DMS 273 treated with DMSO at 0.1 percent for 48 hours (cell line): Measurements from ENCODE around the gene UBE2L5.

Experiments used
- DNase-seq: peaks from one replicate; lab custom pipeline; 2025; lab: John Stamatoyannopoulos, UW

UBE2L5 gene

DNA sequence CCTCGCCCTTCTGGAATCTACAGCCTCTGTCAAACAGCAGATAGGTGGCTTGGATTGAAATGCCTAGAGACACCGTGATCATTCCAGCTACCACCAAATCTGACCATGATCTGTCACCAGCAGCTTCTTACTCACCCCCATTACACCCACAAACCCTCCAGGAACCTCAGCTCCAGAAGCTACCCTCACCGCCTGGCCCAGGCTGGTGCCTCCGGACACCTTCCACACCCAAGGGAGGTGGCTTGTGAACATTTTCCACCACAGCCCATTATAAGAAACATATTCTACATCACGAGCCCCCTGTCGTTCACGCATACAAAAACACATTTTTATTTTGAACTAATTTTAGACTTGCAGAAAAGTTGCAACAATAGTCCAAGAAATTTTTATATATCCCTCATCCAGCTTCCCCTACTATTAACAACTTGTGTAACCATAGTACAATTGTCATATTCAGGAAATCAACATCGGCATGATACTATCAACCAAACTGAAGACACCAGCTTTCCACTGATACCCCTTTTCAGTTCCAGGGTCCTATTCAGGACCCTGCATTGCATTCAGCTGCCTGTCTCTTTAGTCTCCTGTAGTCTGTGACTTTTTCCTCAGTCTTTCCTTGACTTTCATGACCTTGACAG, 15.4 kb upstream of the UBE2L5 start:
- DNase-seq: no peak

GRCh38 chr13:30408319-30409101, 13.8 kb upstream of the UBE2L5 start:
- DNase-seq: no peak

DNA sequence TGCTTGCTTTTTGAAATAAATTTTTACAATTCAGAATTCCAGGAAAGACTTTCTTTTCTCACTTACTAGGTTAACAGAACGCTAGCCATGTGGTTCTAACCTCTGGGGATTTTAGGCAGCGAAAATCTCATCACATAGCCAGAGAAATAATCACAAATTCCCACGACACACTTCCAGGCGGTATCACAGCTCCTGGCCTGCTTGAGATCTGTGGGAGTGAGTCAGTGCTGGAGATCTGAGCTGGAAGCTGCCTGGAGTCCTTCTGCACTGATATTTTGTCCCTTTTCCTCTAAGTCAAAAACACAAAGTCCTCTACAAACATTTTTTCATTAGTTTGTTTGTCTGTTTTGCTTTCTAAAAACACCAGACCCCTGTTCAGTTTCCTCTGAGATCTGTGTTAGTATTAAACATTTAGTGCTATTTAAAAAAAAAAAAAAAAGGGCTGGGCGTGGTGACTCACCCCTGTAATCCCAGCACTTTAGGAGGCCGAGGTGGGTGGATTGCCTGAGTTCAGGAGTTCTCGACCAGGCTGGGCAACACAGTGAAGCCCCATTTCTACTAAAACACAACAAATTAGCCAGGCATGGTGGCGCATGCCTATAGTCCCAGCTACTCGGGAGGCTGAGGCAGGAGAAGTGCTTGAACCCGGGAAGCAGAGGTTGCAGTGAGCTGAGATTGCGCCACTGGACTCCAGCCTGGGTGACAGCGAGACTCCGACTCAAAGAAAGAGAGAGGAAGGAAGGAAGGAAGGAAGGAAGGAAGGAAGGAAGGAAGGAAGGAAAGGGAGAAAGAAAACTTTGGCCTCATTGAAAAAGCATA, 12.2 kb upstream of the UBE2L5 start:
- DNase-seq: no peak

DNA sequence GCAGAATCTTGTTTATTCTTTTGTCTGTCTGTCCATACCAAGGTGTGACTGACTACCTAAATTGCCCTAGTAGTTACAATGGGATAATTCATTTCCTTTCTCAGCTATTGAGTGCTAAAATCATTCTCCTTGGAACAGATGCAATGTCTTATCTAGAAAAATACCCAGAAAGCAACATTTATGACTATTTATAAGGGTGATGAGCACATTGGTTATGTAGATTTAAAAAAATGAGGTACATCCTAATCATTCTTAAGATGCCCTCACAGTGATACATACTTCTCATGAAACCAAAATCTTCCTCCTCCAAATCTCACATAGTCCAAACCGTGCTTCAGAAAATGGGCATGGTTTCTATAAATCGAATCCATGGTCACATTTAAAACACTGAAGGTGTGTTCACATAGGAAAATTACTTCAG, 11.6 kb upstream of the UBE2L5 start:
- DNase-seq: no peak

GRCh38 chr13:30412346-30412745, 9.9 kb upstream of the UBE2L5 start:
- DNase-seq: no peak

DNA sequence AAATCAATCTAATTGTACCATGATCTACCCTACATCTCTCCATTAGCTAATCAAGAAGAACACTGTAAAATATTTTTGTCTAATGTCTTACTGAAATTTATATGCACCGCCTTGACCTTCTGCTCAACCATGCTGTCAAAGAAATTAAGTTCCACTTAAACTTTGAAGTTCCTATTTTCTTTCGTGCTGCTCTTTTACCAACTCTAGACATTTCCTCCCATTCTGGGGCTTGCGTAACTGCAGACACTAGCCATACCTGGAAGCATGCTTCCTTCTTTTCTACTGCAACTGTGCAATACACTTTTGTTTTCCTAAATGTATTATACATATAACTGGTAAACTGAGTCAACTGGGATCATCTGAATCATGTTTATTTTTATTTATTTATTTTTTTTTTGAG, 8.5 kb upstream of the UBE2L5 start:
- DNase-seq: no peak

- DNase-seq: no peak
Observed at GRCh38 chr13:30415430-30416030, 6.8 kb upstream of the UBE2L5 start.

DNA sequence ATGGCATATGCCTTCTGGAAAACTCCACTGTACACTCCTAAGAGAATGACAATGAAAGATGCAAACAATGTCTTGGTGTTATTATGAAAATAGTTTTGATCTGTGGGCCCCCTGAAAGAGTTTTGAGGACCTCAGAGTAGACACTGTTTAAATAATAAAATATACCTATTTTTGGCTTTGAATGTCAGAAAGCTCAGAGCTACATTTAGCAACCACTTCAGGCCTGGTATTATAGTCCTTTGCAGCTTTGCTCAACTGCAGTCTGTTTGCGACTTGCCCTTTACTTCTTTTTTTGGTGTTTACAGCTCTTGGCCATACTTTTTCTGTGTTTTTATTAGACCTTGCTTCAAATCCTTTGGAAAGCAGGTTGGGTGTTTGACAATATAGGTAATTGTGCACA, 5.8 kb upstream of the UBE2L5 start:
- DNase-seq: no peak

DNA sequence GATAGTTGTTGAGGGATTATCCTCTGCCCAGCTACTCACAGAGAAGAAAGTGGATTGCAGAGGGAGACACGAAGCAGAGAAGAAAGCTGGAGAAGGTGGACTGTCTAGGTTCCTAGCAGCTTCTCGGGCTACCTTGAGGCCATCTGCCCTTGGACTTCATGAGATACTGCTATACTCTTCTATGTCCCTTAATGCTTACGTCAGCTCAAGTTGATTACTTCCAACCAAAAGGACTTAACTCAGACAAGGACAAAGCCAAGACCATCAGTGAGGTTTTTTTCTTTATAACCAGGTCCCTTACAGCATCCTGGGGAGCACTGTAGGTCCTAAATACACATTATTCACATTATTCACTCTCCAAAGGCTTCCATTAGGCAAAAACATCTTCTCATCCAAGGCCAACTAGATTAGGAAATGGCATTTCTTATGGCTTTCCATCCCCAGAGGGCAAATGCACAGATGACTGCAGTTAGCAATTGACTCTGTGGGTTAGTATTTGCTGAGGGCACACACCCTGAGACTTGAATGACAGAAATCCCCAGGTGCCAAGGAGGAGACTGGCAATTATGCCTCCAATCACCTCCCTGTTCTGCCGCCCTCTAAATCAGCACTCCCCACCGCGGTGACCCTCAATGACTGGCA, 4.1 kb upstream of the UBE2L5 start:
- no peak for DNase-seq

- no peak for DNase-seq
Observed at GRCh38 chr13:30418717-30419459, 3.4 kb upstream of the UBE2L5 start.

- no peak for DNase-seq
Observed at GRCh38 chr13:30421093-30422053, 920 bp upstream of the UBE2L5 start.

- no peak for DNase-seq
Observed at GRCh38 chr13:30423891-30424290, 1.6 kb downstream of the UBE2L5 start.

- no peak for DNase-seq
Observed at GRCh38 chr13:30429235-30429634, 6.9 kb downstream of the UBE2L5 start.

DNA sequence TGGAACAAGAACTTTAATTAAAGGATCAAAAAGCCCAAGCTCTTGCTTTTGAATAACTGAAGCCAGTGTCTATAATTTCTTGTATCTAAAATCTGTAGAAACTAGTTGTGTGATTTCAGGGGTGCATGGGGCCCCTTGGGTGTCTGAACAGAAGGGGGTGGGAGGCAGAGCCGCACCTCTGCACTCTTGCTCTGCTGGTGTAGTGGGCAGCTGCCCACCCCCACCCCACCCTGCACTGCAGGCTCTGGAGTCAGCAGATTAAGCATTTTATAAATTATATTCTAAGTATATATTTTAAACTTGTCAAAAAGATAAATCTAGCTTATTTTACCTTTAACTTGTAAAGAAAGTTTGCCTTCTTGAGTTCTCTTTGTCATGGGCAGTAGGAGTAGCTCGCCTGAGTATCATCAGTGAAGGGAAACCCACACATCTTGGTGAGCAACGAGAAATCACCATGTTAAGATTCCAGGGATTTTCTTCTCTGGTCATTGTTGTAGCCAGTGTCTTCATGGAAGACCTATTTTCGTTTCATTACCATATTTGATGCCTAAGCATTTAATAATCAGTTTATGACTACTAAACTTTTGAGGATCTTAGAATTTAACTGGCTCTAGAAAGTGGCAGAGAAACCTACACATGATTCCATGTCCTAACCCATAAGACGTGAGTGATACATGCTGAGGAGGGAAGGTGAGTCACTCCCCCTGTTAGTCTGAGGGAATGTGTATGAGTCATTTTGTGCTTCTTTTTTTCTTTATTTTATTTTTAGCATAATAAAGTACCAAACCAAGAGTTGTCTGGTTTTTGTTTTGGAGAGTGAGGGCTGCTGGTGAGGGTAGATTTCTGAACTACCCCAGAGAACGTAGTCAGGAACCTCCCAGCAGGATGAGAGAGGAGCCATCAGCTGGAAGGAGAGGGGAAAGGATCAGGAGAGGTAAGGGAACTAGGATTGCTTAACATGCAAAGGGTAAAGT, 7.7 kb downstream of the UBE2L5 start:
- DNase-seq: no peak

DNA sequence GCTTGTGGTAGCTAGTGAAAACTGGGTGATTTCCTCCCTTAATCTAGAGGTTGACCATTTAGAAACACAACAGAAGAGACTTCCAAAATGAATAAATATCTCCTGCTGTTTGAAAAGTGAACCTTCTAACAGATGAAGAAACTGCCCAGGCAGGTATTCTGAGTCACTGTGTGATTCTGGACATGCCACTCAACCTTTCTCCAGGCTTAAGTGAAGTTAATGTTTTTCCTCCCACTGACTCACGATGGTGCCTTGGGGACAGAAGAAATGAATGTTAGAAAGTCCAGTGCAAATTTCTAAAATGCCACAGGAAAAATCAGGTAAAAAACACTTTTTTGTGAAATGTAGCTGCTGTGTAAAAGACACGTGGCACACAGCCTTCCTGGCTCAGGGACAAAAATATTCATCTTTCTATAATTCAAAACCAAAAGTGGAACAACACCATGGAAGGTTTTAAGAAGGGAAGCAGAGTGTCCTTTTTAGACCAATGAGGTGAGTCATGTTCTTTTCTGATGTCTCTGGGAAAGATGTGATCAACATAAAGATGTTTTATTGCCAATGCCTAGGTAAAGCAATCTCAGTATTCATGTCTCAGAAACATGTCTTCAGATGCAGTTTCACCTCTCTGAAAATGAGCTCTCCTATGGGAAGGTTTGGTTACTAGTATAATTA, 9.1 kb downstream of the UBE2L5 start:
- no peak for DNase-seq

GRCh38 chr13:30435911-30436451, 13.7 kb downstream of the UBE2L5 start:
- DNase-seq: no peak

DNA sequence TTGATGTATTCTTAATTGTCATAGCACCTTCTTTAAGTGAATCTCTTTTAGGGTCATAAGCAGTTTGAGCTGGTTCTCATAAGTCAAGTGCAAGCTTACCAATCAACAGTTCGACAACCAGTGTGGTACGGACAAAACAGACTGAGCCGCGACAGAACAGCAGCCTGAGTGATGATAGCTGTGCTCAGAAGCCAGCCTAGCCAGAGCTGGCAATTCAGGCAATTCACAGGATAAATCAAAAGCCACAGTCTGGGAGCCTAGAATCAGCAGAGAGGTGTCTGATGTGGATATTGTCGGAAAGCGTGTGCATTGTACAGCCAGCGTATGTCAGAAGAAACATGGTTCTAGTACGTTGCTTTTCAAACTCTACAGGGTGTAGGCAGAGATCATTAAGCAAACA, 14.9 kb downstream of the UBE2L5 start:
- DNase-seq: no peak

GRCh38 chr13:30438286-30438685, 16.0 kb downstream of the UBE2L5 start:
- no peak for DNase-seq
